ENCODE measurements around the gene BEX2.
"Not testable (repeated sequence)": the region's sequence is repeated elsewhere in the genome, so short reads cannot be mapped to it uniquely, and the experiment has no call there.

BEX2 gene

DNA sequence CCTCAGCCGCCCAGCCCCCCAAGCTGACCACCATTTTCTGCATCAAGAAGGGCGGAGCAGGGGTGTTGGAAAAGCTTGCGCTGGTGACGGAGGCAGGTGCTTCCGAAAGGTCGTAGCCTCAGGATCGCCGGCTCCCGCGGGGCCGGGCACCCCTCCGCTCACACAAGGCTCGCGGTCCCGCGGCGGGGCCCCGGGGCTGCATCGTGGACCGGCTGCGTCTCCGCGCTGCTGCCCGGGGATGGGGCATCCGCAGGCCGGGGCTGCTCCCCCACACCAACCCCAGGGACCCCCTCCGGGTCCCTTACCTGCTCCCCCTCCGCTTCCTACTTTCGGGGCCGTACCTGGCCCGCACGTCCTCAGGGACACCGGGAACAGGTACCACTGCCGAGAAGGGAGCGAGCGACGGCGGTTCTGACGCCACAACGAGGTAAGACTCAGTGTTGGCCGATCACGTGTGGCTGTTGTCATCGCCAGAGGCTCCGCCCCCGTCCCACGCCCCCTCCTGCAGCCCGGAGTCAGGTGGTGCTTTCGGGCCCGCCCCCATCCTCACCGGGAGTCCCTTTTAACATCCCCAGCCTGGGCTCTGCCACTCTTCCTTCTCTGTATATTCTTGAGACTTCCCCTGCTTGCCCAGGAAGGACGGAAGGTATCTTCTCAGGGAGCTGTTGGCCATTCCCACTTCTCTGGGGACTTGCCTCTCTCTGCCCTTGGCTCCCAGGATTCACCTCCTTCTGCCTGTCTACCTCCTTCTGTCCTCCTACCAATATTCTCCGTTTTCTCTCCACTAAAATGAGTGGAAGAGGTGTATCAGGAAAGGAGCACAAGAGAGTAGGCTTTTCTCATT, at the start of gene BEX2:
Gene BEX2 (minus strand): TSS at position 436 of the 844 bp plus-strand sequence. CDS start 1,014 bp downstream, outside the sequence.
- no peaks in the 10 kb centered on the region for H3K4me1 ChIP-seq (ENCODE audit: insufficient read depth, low read length)
- no peaks in the 10 kb centered on the region for H3K36me3 ChIP-seq (ENCODE audit: insufficient read depth, low read length)
- peak within 1 kb of the TSS; percentile 60 for H3K4me3 ChIP-seq (ENCODE audit: low read length)
- H2AFZ ChIP-seq (ENCODE audit: low read depth, low read length): peak within 1 kb of the TSS; percentile 66
- no peaks in the 10 kb centered on the region for H3K9me3 ChIP-seq (ENCODE audit: low read length)
- peaks cover 7% of the 10 kb centered on the region for H3K27me3 ChIP-seq (ENCODE audit: insufficient read depth, low read length)

DNA sequence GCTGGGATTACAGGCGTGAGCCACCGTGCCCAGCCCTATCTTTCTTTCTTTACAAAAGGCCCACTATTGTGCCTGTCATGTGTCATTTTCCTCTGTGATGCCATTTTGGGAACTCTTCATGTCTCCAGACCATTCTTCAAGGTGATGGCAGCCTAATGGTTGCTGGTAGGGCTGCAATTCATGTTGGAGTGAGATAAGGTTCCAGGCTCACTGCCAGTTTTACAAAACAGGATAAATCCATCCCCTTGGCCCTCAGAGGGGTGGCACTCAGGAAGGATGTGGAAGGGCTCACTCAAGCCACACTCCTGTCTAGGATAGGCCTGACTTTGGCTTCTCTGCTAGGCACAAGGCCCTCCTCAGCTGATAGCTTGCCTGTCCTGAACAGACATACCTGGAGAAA, 49.3 kb upstream of the BEX2 start:
- H3K9me3 ChIP-seq (ENCODE audit: low read length): no peaks in the 10 kb centered on the region
- H3K4me1 ChIP-seq (ENCODE audit: insufficient read depth, low read length): peaks cover 18% of the 10 kb centered on the region
- H3K27me3 ChIP-seq (ENCODE audit: insufficient read depth, low read length): peaks cover 2% of the 10 kb centered on the region
- H3K36me3 ChIP-seq (ENCODE audit: insufficient read depth, low read length): peaks cover 4% of the 10 kb centered on the region
- no peak overlapping the region for H3K4me3 ChIP-seq (ENCODE audit: low read length)
- no peak overlapping the region for H2AFZ ChIP-seq (ENCODE audit: low read depth, low read length)

GRCh38 chrX:103359605-103360004, 48.8 kb upstream of the BEX2 start:
- peaks cover 18% of the 10 kb centered on the region for H3K4me1 ChIP-seq (ENCODE audit: insufficient read depth, low read length)
- not testable (repeated sequence) for H3K9me3 ChIP-seq (ENCODE audit: low read length)

GRCh38 chrX:103357871-103358270, 47.1 kb upstream of the BEX2 start:
- Histone ChIP-seq H3K9me3 (ENCODE audit: low read length) (no peaks in the 10 kb centered on the region), H3K27me3 (ENCODE audit: insufficient read depth, low read length) (peaks cover 2% of the 10 kb centered on the region), H3K4me1 (ENCODE audit: insufficient read depth, low read length) (peaks cover 18% of the 10 kb centered on the region), H3K4me3 (ENCODE audit: low read length) (peak overlapping the region; percentile 78), H3K36me3 (ENCODE audit: insufficient read depth, low read length) (peaks cover 4% of the 10 kb centered on the region), H2AFZ (ENCODE audit: low read depth, low read length) (no peak overlapping the region)

More at GRCh38 chrX:103359605-103360004, 48.8 kb upstream of the BEX2 start:
- not testable (repeated sequence) for H2AFZ ChIP-seq (ENCODE audit: low read depth, low read length); H3K4me3 ChIP-seq (ENCODE audit: low read length); H3K36me3 ChIP-seq (ENCODE audit: insufficient read depth, low read length); H3K27me3 ChIP-seq (ENCODE audit: insufficient read depth, low read length)

GRCh38 chrX:103356858-103357257, 46.1 kb upstream of the BEX2 start:
- peaks cover 2% of the 10 kb centered on the region for H3K27me3 ChIP-seq (ENCODE audit: insufficient read depth, low read length)
- no peaks in the 10 kb centered on the region for H3K9me3 ChIP-seq (ENCODE audit: low read length)
- H3K36me3 ChIP-seq (ENCODE audit: insufficient read depth, low read length): peaks cover 4% of the 10 kb centered on the region
- peaks cover 9% of the 10 kb centered on the region for H3K4me1 ChIP-seq (ENCODE audit: insufficient read depth, low read length)
- peak overlapping the region; percentile 26 for H2AFZ ChIP-seq (ENCODE audit: low read depth, low read length)
- H3K4me3 ChIP-seq (ENCODE audit: low read length): peak overlapping the region; percentile 78

GRCh38 chrX:103356130-103356798, 45.5 kb upstream of the BEX2 start, which contains the start of gene TCEAL9:
TCEAL9 (plus strand) TSS chrX:103356506; CDS start chrX:103357685, 1,179 bp downstream.
- peak within 1 kb of the TSS; percentile 78 for H3K4me3 ChIP-seq (ENCODE audit: low read length)
- peaks cover 2% of the 10 kb centered on the region for H3K27me3 ChIP-seq (ENCODE audit: insufficient read depth, low read length)
- peaks cover 4% of the 10 kb centered on the region for H3K36me3 ChIP-seq (ENCODE audit: insufficient read depth, low read length)
- H2AFZ ChIP-seq (ENCODE audit: low read depth, low read length): peak within 1 kb of the TSS; percentile 26
- no peaks in the 10 kb centered on the region for H3K9me3 ChIP-seq (ENCODE audit: low read length)
- H3K4me1 ChIP-seq (ENCODE audit: insufficient read depth, low read length): peaks cover 6% of the 10 kb centered on the region

GRCh38 chrX:103347682-103348397, 37.0 kb upstream of the BEX2 start:
- H3K4me3 ChIP-seq (ENCODE audit: low read length): no peak overlapping the region
- no peaks in the 10 kb centered on the region for H3K9me3 ChIP-seq (ENCODE audit: low read length)
- no peaks in the 10 kb centered on the region for H3K36me3 ChIP-seq (ENCODE audit: insufficient read depth, low read length)
- H3K4me1 ChIP-seq (ENCODE audit: insufficient read depth, low read length): peaks cover 3% of the 10 kb centered on the region
- no peak overlapping the region for H2AFZ ChIP-seq (ENCODE audit: low read depth, low read length)
- H3K27me3 ChIP-seq (ENCODE audit: insufficient read depth, low read length): no peaks in the 10 kb centered on the region

GRCh38 chrX:103344606-103345005, 33.8 kb upstream of the BEX2 start:
- Histone ChIP-seq H3K4me3 (ENCODE audit: low read length) (no peak overlapping the region), H3K36me3 (ENCODE audit: insufficient read depth, low read length) (no peaks in the 10 kb centered on the region), H3K4me1 (ENCODE audit: insufficient read depth, low read length) (no peaks in the 10 kb centered on the region), H2AFZ (ENCODE audit: low read depth, low read length) (no peak overlapping the region), H3K9me3 (ENCODE audit: low read length) (no peaks in the 10 kb centered on the region), H3K27me3 (ENCODE audit: insufficient read depth, low read length) (no peaks in the 10 kb centered on the region)

GRCh38 chrX:103343105-103343504, 32.3 kb upstream of the BEX2 start:
- no peaks in the 10 kb centered on the region for H3K4me1 ChIP-seq (ENCODE audit: insufficient read depth, low read length)
- no peaks in the 10 kb centered on the region for H3K9me3 ChIP-seq (ENCODE audit: low read length)
- no peak overlapping the region for H3K4me3 ChIP-seq (ENCODE audit: low read length)
- no peak overlapping the region for H2AFZ ChIP-seq (ENCODE audit: low read depth, low read length)
- no peaks in the 10 kb centered on the region for H3K27me3 ChIP-seq (ENCODE audit: insufficient read depth, low read length)
- no peaks in the 10 kb centered on the region for H3K36me3 ChIP-seq (ENCODE audit: insufficient read depth, low read length)

DNA sequence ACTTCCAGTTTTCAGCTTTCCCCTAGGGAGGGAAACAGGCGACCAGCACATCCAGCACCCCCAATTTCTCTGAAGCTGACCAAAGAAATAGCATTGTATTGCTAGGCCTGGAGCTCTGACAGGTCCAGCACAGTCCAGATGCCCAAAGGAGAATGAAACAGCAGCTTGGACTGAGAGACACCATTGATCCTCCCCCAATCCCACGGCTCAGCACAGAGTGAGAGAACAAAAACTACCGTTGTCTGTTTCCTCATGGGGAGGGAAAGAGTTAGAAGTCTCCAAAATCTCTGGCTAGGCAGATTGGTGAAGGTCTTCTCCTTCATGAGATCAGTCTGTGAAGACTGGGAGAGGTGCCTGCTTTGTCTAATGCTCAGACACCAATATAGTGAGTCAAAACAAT, 27.9 kb upstream of the BEX2 start:
- H3K4me3 ChIP-seq (ENCODE audit: low read length): no peak overlapping the region
- H3K9me3 ChIP-seq (ENCODE audit: low read length): no peaks in the 10 kb centered on the region
- H3K36me3 ChIP-seq (ENCODE audit: insufficient read depth, low read length): no peaks in the 10 kb centered on the region

GRCh38 chrX:103330681-103331288, 20.0 kb upstream of the BEX2 start:
- Histone ChIP-seq H3K27me3 (ENCODE audit: insufficient read depth, low read length) (peaks cover 10% of the 10 kb centered on the region), H2AFZ (ENCODE audit: low read depth, low read length) (no peak overlapping the region), H3K4me1 (ENCODE audit: insufficient read depth, low read length) (peaks cover 6% of the 10 kb centered on the region), H3K4me3 (ENCODE audit: low read length) (peak overlapping the region; percentile 69), H3K9me3 (ENCODE audit: low read length) (no peaks in the 10 kb centered on the region), H3K36me3 (ENCODE audit: insufficient read depth, low read length) (peaks cover 4% of the 10 kb centered on the region)

More for the DNA sequence above, 27.9 kb upstream of the BEX2 start:
- Histone ChIP-seq H3K4me1 (ENCODE audit: insufficient read depth, low read length) (no peaks in the 10 kb centered on the region), H2AFZ (ENCODE audit: low read depth, low read length) (no peak overlapping the region), H3K27me3 (ENCODE audit: insufficient read depth, low read length) (no peaks in the 10 kb centered on the region)

- peaks cover 6% of the 10 kb centered on the region for H3K4me1 ChIP-seq (ENCODE audit: insufficient read depth, low read length)
- no peaks in the 10 kb centered on the region for H3K9me3 ChIP-seq (ENCODE audit: low read length)
- peak within 1 kb of the TSS; percentile 69 for H3K4me3 ChIP-seq (ENCODE audit: low read length)
- H3K27me3 ChIP-seq (ENCODE audit: insufficient read depth, low read length): peaks cover 10% of the 10 kb centered on the region
- peaks cover 4% of the 10 kb centered on the region for H3K36me3 ChIP-seq (ENCODE audit: insufficient read depth, low read length)
- no peak within 1 kb of the TSS for H2AFZ ChIP-seq (ENCODE audit: low read depth, low read length)
Observed at GRCh38 chrX:103329991-103330390, 19.2 kb upstream of the BEX2 start, which contains the start of gene TCEAL7. TCEAL7 (plus strand) TSS chrX:103330239; CDS start chrX:103331404, 1,165 bp downstream.
